Activated T-cell treated with anti-CD3 and anti-CD28 coated beads, Interleukin-2, amount 50 U/mL, for 72 hours (primary cell): ENCODE data around the gene PYCARD. TPM values are rescaled to one million over a fixed set of nuclear protein-coding genes. Genes with fewer than 3 reads are reported as not detected.
A peak's percentile ranks its signal among the peaks of the same experiment; 100 is the strongest.

Experiments used
- ATAC-seq, 2 donors: fragments of 150-1000 bp; cut with Tn5 transposase; replicated peaks in 1 of 2; 2 replicates each; pipeline ENCODE4 v1.10.0; 2021; ENCODE audit warnings: moderate library complexity in 2 of 2, mild to moderate bottlenecking in 1 of 2
- DNase-seq, 2 donors: peaks; one replicate each; pipeline ENCODE4 v3.0.0; 2021 to 2022; ENCODE audit warnings: mixed read lengths in 1 of 2
- H3K27ac Mint-ChIP-seq: one replicate; pipeline ENCODE4 v1.8.0; 2022; ENCODE audit warnings: mild to moderate bottlenecking, moderate library complexity, mixed read lengths
- H3K27me3 Mint-ChIP-seq: one replicate; pipeline ENCODE4 v1.8.0; 2022; ENCODE audit warnings: low read depth, mixed read lengths
- H3K36me3 Mint-ChIP-seq, 2 donors: one replicate each; pipeline ENCODE4 v1.8.0; 2022; ENCODE audit warnings: mixed read lengths in 2 of 2, mild to moderate bottlenecking in 1 of 2; ENCODE audit not compliant: insufficient read depth in 2 of 2
- H3K4me1 Mint-ChIP-seq: one replicate; pipeline ENCODE4 v1.8.0; 2022; ENCODE audit warnings: low read depth, mixed read lengths
- H3K4me3 Mint-ChIP-seq, 2 donors: one replicate each; pipeline ENCODE4 v1.8.0; 2022; ENCODE audit warnings: mild to moderate bottlenecking in 2 of 2, mixed read lengths in 2 of 2, moderate library complexity in 2 of 2
- H3K9me3 Mint-ChIP-seq, 2 donors: one replicate each; pipeline ENCODE4 v1.8.0; 2022; ENCODE audit warnings: mixed read lengths in 2 of 2
- total RNA-seq, 2 donors: library from RNA; stranded (reverse); gene quantifications; one replicate each; pipeline ENCODE4 v1.2.3, GENCODE V29; 2022

Gene PYCARD
- total RNA-seq, 2 donors from 2014 or later, result 7.4 to 13.6 TPM

DNA sequence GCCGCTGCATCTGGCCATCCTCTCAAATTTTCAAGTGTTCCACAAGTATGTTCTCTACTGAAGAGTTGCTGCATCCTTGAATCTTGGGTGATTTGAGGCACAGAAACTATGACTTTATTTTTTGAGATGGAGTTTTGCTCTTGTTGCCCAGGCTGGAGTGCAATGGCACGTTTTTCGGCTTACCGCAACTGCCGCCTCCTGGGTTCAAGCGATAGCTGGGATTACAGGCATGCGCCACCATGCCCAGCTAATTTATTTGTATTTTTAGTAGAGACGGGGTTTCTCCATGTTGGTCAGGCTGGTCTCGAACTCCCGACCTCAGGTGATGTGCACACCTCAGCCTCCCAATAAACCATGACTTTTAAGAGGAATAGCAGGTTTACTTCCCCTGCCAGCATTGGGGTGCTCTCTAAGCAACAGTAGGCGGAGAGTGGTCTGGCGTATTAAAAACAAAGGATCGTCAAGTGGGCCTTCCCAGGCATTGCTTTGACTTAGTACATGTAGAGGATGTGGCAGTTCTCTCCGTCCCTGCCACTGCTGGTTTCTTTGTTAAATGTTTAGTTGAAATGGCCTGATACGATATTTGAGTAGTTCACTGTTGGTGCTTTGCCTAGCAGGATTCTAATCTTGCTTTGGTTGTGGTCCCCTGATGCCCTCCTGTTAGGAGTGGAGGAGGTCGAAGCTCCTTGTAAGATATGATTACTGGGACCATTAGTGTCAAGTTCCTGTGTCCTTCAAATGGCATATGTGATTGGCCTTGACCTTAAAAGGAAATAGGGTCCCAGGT is 9.5 kb downstream of the PYCARD start:
- DNase-seq (no peak), ATAC-seq (peak in 1 of 2 donors; percentile 0)
- Mint-ChIP-seq H3K36me3 (peaks cover 30 to 80% of the 10 kb centered on the region in 2 donors), H3K4me3 (no peak overlapping the region), H3K9me3 (no peaks in the 10 kb centered on the region), H3K4me1 (peaks cover 89% of the 10 kb centered on the region), H3K27ac (no peak overlapping the region), H3K27me3 (no peaks in the 10 kb centered on the region)

DNA sequence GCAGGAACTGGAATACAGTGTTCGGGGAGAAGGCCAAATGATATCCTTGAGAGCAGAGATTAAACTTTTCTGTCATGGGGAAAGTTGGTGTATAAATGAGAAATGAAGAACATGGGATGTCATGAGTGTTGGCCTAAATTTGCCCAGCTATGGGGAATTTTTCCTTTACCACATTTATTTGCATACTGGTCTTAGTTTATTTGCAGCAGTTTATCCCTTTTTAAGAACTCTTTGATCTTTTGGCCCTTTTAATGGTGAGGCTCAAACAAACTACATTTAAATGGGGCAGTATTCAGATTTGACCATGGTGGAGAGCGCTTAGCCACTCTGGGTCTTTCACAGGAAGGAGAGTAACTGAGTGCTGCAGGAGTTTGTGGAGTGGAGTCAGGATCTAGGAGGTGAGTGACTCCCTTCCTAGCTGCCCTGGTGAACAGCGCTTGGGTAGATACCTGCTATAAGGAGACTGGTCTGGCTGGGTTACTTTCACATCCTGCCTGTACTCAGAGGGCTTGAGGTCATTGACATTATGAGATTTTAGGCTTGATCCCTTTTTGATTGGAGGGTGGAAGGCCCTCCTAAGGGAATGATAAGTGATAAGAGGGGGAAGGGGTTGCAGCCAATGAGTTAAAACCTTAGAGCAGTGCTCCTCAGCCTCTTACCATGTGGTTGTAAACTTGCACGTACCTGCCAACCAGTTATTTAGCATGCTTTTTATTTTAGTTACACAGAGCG is 10.7 kb downstream of the PYCARD start:
- peak in 1 of 2 donors; percentile 4 for ATAC-seq
- peak overlapping the region; percentile 89 for H3K27ac Mint-ChIP-seq
- H3K9me3 Mint-ChIP-seq, result no peaks in the 10 kb centered on the region
- no peak overlapping the region for H3K4me3 Mint-ChIP-seq
- DNase-seq, result no peak
- peaks cover 36 to 92% of the 10 kb centered on the region in 2 donors for H3K36me3 Mint-ChIP-seq
- peaks cover 90% of the 10 kb centered on the region for H3K4me1 Mint-ChIP-seq
- no peaks in the 10 kb centered on the region for H3K27me3 Mint-ChIP-seq

DNA sequence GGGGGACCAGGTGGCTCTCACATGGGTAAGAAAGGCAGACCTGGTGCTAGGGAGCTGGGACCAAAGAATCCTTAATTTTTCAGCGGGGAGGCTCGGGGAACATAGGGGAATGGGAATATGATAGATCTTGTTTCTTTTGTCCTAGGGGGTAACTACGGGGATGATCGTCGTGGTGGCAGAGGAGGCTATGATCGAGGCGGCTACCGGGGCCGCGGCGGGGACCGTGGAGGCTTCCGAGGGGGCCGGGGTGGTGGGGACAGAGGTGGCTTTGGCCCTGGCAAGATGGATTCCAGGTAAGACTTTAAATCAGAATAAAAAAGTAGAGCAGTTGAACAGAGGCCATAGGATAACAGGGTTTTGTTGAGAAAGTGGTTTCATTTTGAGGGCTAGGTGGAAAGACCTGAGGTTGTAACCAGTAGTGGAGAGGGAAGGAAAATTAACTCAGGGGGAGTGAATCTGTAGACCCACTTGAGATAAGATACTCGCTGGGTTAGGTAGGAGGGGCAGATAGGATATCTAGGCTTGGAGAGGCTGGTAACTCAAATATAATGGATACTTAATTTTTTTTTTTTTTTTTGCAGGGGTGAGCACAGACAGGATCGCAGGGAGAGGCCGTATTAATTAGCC is 11.6 kb downstream of the PYCARD start:
- H3K9me3 Mint-ChIP-seq, result no peaks in the 10 kb centered on the region
- DNase-seq, result no peak
- ATAC-seq, result no peak
- H3K4me3 Mint-ChIP-seq, result no peak overlapping the region
- no peaks in the 10 kb centered on the region for H3K27me3 Mint-ChIP-seq
- H3K4me1 Mint-ChIP-seq, result peaks cover 92% of the 10 kb centered on the region
- H3K27ac Mint-ChIP-seq, result peak overlapping the region; percentile 89
- H3K36me3 Mint-ChIP-seq, result peaks cover 39 to 94% of the 10 kb centered on the region in 2 donors

DNA sequence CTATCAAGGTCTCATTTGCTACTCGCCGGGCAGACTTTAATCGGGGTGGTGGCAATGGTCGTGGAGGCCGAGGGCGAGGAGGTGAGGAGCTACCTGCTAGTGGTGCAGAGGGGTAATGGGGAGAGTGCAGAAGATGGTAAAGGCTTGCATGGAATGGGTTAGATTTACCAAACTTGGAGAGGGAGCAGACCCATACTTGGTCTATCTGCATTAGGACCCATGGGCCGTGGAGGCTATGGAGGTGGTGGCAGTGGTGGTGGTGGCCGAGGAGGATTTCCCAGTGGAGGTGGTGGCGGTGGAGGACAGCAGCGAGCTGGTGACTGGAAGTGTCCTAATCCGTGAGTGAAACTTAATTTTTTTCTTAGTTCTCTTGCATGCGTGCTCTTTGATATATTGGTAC is 12.5 kb downstream of the PYCARD start:
- no peak for DNase-seq
- peaks cover 46 to 94% of the 10 kb centered on the region in 2 donors for H3K36me3 Mint-ChIP-seq
- H3K27ac Mint-ChIP-seq, result peak overlapping the region; percentile 89
- H3K9me3 Mint-ChIP-seq, result no peaks in the 10 kb centered on the region
- H3K4me3 Mint-ChIP-seq, result peak overlapping the region in 1 of 2 donors; percentile 7
- peak in 1 of 2 donors; percentile 8 for ATAC-seq
- H3K27me3 Mint-ChIP-seq, result no peaks in the 10 kb centered on the region
- H3K4me1 Mint-ChIP-seq, result peaks cover 94% of the 10 kb centered on the region

DNA sequence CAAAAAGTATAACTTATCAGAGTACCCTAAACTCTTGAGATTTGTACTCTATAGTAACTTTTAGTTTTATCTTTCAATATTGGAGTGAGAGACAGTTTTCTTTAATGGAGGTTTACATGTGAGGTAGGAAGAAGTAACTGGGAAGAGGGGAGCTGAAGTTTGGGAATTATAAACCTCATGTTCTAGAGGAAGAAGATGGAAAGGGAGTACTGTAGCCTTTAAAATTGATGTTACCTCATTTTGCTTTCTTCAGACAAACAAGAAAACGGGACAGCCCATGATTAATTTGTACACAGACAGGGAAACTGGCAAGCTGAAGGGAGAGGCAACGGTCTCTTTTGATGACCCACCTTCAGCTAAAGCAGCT is 13.2 kb downstream of the PYCARD start:
- peaks cover 50 to 95% of the 10 kb centered on the region in 2 donors for H3K36me3 Mint-ChIP-seq
- H3K4me3 Mint-ChIP-seq, result peak overlapping the region in 1 of 2 donors; percentile 21

DNA sequence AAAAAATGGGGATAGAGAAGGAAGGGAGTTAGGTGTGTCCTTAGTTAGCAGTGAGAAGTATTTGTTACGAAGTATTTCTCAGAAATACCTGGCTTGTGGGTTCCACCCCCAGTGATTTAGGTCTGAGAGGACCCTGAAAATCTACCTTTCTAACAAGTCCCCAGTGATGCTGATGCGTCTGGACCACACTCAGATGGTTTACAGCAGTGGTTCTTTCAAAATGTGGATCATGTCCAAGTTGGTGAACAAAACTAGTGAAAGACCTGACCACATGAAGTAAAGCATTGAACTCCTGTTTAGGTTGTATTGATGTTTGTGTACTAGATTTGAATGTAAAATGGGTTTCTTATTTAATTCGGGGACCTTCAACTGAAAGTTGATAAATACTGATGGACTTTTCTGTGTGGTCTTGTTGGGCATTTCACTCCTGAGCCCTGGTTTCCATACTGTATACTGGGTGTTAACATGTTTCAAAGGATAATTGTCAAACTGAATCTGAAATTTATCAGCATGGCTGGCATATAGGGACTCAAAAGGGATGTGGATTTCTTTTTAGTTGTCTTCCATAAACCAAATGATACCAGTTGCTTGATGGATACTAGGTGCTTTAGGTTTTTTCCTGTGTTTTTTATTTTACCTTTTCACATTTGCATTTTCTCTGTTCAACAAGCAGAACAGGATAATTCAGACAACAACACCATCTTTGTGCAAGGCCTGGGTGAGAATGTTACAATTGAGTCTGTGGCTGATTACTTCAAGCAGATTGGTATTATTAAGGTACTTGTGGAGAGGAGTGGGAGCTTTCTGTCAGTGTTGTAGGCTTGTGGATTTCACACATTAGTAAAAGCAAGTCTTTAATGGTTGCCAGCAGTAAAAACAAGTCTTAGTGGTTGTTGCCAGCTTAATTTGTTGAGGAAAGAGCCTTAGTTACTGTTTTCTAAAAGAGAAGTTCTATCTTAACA is 13.8 kb downstream of the PYCARD start:
- Mint-ChIP-seq H3K4me1 (peaks cover 96% of the 10 kb centered on the region), H3K27me3 (no peaks in the 10 kb centered on the region), H3K4me3 (peak overlapping the region in 1 of 2 donors; percentile 21), H3K27ac (peak overlapping the region; percentile 89), H3K36me3 (peaks cover 52 to 95% of the 10 kb centered on the region in 2 donors), H3K9me3 (no peaks in the 10 kb centered on the region)
- no peak for ATAC-seq
- DNase-seq, result no peak

More for the DNA sequence above, 13.2 kb downstream of the PYCARD start:
- no peaks in the 10 kb centered on the region for H3K9me3 Mint-ChIP-seq
- ATAC-seq (no peak), DNase-seq (no peak)
- no peaks in the 10 kb centered on the region for H3K27me3 Mint-ChIP-seq
- peak overlapping the region; percentile 89 for H3K27ac Mint-ChIP-seq
- peaks cover 96% of the 10 kb centered on the region for H3K4me1 Mint-ChIP-seq

DNA sequence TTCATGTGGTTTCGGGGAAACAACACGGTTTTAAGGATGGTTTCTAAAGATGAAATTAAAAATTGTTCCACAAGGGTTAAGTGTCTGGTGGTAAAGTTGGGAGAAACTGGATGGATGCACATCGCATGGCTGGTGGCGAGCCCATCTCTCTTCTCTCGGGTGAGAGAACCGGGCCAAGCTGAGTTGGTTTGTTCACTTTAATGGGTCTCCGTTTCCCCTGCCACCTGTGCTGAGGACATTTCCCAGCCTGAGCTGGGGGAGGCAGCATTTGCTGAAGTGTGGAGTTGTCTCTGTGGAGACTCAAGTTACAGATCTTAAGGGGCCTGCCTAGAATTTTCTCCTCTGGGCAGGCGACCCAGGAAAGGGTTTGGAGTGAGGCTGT is 14.8 kb downstream of the PYCARD start:
- Mint-ChIP-seq H3K9me3 (no peaks in the 10 kb centered on the region), H3K27ac (peak overlapping the region; percentile 89), H3K27me3 (no peaks in the 10 kb centered on the region), H3K36me3 (peaks cover 55 to 97% of the 10 kb centered on the region in 2 donors), H3K4me1 (peaks cover 96% of the 10 kb centered on the region), H3K4me3 (no peak overlapping the region)
- no peak for ATAC-seq
- no peak for DNase-seq

DNA sequence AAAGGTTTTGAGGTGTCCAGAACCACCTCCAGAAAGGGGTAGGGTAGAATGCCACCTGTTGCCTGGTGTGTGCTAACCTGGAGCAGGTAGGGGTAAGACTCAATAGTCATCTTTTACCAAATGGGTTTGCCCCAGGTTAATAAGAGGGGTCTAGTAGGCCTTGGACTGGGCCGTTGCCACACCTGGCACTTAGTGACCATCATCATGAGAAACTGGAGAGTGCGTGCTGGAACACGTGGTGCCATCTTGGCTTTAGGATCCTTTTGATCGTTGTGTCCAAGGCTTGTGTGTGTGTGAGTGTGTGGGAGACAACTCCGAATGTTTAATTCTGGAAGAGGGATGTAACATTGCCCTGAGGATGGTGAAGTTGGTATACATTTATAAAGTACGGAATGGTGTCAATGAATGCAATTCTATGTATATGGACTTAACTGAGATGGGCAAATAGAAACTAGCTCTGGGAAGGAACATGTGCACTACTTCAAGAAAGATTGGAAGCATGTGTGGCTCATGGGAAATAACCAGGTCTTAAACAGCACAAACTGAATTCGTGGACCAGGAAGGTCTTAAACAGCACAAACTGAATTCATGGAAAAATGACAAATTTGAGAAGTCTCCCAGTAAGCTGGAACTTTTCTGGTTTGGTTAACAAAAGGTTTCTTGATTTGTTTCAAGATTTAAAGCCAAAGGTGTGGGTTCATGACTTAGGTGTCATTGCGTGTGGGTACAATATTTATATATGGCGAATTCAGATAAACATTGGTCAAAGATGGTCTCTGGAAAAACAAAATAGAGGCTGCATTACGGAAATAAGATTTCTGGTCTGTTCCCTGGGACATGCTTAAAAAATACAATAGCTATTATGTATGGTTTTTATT is 15.4 kb downstream of the PYCARD start:
- Mint-ChIP-seq H3K4me3 (peak overlapping the region; percentile 40 to 71), H3K27me3 (no peaks in the 10 kb centered on the region), H3K9me3 (no peaks in the 10 kb centered on the region), H3K36me3 (peaks cover 61 to 98% of the 10 kb centered on the region in 2 donors), H3K27ac (peak overlapping the region; percentile 89), H3K4me1 (peaks cover 96% of the 10 kb centered on the region)
- DNase-seq, result no peak
- ATAC-seq, result peak; percentile 4

DNA sequence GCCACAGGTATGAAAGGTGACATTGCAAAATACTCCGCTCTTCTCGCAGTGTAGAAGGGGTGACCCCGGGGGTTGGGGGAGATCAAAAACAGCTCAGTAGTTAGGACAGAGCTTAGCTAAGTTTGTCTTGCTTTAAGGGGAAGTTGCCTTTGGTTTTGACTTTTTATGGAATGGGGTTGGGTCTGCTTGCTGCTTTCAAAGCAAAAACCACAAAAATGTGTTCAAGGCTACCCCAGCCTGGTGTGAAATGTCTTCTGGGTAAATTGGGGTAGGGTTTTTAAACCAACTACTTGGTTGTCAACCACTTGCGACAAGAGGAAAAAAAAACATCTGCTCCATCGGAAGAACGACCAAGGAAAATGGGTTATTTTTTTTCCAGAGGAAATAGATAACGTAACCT is 16.4 kb downstream of the PYCARD start:
- ATAC-seq (no peak), DNase-seq (no peak)
- Mint-ChIP-seq H3K4me3 (peak overlapping the region; percentile 30 to 71), H3K36me3 (peaks cover 60 to 98% of the 10 kb centered on the region in 2 donors), H3K9me3 (no peaks in the 10 kb centered on the region), H3K4me1 (peaks cover 96% of the 10 kb centered on the region), H3K27me3 (no peaks in the 10 kb centered on the region), H3K27ac (peak overlapping the region; percentile 89)

DNA sequence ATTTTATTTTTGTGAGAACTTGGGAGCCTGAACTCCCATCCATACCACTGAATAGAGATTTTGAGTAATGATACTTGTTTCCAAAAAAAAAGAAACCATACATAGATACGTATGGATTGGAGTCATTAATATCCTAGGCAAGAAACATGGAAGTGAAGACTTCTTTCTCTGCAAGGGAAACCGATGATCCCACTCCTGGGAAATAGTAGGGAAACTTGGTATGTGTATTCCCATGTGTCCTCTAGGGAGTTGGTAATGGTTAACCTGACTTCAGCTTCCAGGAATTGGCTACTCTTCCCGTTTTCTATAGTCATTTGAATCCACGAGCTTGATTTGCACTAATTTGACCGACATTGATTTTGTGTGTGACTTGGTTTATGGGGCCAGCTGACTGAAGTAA is 17.2 kb downstream of the PYCARD start:
- Mint-ChIP-seq H3K4me3 (peak overlapping the region; percentile 56 to 71), H3K27ac (peak overlapping the region; percentile 89), H3K4me1 (peaks cover 92% of the 10 kb centered on the region), H3K27me3 (no peaks in the 10 kb centered on the region), H3K36me3 (peaks cover 59 to 95% of the 10 kb centered on the region in 2 donors), H3K9me3 (no peaks in the 10 kb centered on the region)
- ATAC-seq (no peak), DNase-seq (no peak)

DNA sequence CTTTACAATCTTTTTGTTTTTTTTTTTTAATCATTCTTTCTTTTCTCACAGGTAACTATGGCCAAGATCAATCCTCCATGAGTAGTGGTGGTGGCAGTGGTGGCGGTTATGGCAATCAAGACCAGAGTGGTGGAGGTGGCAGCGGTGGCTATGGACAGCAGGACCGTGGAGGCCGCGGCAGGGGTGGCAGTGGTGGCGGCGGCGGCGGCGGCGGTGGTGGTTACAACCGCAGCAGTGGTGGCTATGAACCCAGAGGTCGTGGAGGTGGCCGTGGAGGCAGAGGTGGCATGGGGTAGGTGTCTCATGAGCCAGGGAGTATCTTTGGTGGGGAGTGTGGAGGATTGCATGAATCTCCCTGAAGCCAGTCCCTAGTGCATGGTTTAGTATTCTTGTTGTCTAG is 17.7 kb downstream of the PYCARD start:
- no peaks in the 10 kb centered on the region for H3K9me3 Mint-ChIP-seq
- H3K4me1 Mint-ChIP-seq, result peaks cover 88% of the 10 kb centered on the region
- peak overlapping the region; percentile 38 to 71 for H3K4me3 Mint-ChIP-seq
- ATAC-seq (no peak), DNase-seq (no peak)
- no peaks in the 10 kb centered on the region for H3K27me3 Mint-ChIP-seq
- peak overlapping the region; percentile 89 for H3K27ac Mint-ChIP-seq
- H3K36me3 Mint-ChIP-seq, result peaks cover 55 to 90% of the 10 kb centered on the region in 2 donors
